Lung (tissue), 12 donors: ENCODE measurements around the gene NKG7. TPM values are rescaled to one million over a fixed set of nuclear protein-coding genes. Genes with fewer than 3 reads are reported as not detected.

Experiments used
- ATAC-seq: fragments of 200-7000 bp; cut with Tn5 transposase; one replicate; pipeline ENCODE4 v1.9.1; 2020; ENCODE audit warnings: moderate number of reproducible peaks; ENCODE audit not compliant: insufficient read depth, low FRiP score
- DNase-seq, 3 donors: peaks; one replicate each; pipeline ENCODE4 v3.0.0-alpha.2; 2013 to 2017
- H3K27ac ChIP-seq, 2 donors: one replicate each; pipeline ENCODE4 v1.5.1; 2013; ENCODE audit warnings: mild to moderate bottlenecking in 2 of 2, moderate library complexity in 2 of 2, control low read depth in 1 of 2, inconsistent platforms in 1 of 2, low read depth in 1 of 2, low read length in 1 of 2
- H3K27me3 ChIP-seq, 3 donors: one replicate each; pipeline ENCODE4 v1.5.1; 2013; ENCODE audit warnings: low read length in 2 of 3; ENCODE audit not compliant: control insufficient read depth in 3 of 3, insufficient read depth in 3 of 3
- H3K36me3 ChIP-seq, 4 donors: one replicate each; pipeline ENCODE4 v1.5.1; 2013; ENCODE audit warnings: low read length in 4 of 4, mild to moderate bottlenecking in 1 of 4, moderate library complexity in 1 of 4; ENCODE audit not compliant: control insufficient read depth in 4 of 4, insufficient read depth in 4 of 4
- H3K4me1 ChIP-seq, 5 donors: one replicate each; pipeline ENCODE4 v1.5.1; 2013; ENCODE audit warnings: low read length in 5 of 5, mild to moderate bottlenecking in 2 of 5, moderate library complexity in 1 of 5; ENCODE audit not compliant: control insufficient read depth in 5 of 5, insufficient read depth in 5 of 5
- H3K4me3 ChIP-seq: one replicate; pipeline ENCODE4 v1.5.1; 2013; ENCODE audit warnings: mild to moderate bottlenecking, control low read depth, moderate library complexity
- H3K9ac ChIP-seq, 2 donors: one replicate each; pipeline ENCODE4 v1.5.1; 2013; ENCODE audit warnings: low read length in 2 of 2, control low read depth in 1 of 2; ENCODE audit not compliant: insufficient read depth in 1 of 2
- H3K9me3 ChIP-seq, 4 donors: one replicate each; pipeline ENCODE4 v1.5.1; 2013; ENCODE audit warnings: low read length in 3 of 4, mild to moderate bottlenecking in 1 of 4, moderate library complexity in 1 of 4; ENCODE audit not compliant: control insufficient read depth in 4 of 4, insufficient read depth in 3 of 4
- WGBS, 2 donors: extraction: QIAGEN DNeasy Blood & Tissue Kit; methylation state at CpG; one replicate each; pipeline ENCODE4 v1.1.7; 2013; 5-methylcytosine and 5-hydroxymethylcytosine counted together
- polyA plus RNA-seq, 2 donors: library from polyadenylated mRNA; stranded (reverse); fragments of 200-250 nt; gene quantifications; one replicate each; pipeline ENCODE4 v1.2.1, GENCODE V29; 2013
- total RNA-seq, 2 donors: library from RNA; depleted of rRNA in 1 of 2; stranded (reverse); fragments of >200 nt in 1 of 2; gene quantifications; one replicate each; pipeline ENCODE4 v1.2.1, GENCODE V29; 2014 to 2021
- TF ChIP-seq, protein P1 (sequence below): IDR thresholded peaks from 2 replicates; pipeline ENCODE4 v1.5.1; 2012; ENCODE audit warnings: mild to moderate bottlenecking; ENCODE audit errors: control extremely low read depth, extremely low read depth
- donor health status: control.
- donor health status: control.
- donor health status: Bipolar disorder and iron deficiency.
- donor health status: healthy.
- donor health status: DM: yes; HTN: yes; CAD: no.

Gene NKG7
- total and polyA plus RNA-seq, 4 donors = 12.7 to 328 (median 14.8) TPM

DNA sequence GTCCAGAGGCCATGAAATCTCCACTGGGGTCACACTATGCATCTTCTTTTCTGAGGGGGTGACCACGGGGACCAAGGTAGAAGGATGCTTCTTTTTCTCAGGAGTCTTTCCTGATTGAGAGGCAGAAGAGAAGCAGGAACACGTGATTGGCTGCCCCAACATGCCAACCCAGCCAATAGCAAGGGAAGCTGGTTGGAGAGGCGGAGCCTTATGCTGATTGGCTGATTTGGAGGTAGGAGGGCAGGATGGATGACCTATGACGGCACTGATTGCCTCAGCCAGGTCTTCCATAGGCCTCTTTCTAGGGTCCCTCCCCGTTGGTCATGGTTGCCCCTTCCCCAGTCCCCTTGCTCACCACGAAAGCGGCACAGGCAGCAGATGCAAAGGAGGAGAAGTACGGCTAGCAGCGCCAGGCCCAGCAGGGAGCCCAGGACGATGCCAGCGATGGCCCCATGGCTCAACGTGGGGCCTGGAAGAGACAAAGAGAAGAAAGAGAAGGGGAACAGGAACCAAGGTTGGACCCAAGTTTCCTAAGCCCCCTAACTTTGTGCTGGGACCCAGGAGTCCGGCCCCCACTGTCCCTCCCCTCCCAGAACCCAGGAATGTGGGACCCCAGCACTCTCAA, 38.5 kb downstream of the NKG7 start:
- Histone ChIP-seq H3K36me3 (no peaks in the 10 kb centered on the region), H3K4me1 (peaks cover 0 to 1% (median 0%) of the 10 kb centered on the region in 5 donors), H3K9me3 (peaks cover 0 to 2% (median 0%) of the 10 kb centered on the region in 4 donors), H3K27me3 (peaks cover 0 to under 1% (median 0%) of the 10 kb centered on the region in 3 donors), H3K4me3 (no peak overlapping the region), H3K27ac (no peak overlapping the region), H3K9ac (no peak overlapping the region)
- ATAC-seq = no peak
- peak in 1 of 3 donors; percentile 9 for DNase-seq
- TF ChIP-seq, protein P1, sequence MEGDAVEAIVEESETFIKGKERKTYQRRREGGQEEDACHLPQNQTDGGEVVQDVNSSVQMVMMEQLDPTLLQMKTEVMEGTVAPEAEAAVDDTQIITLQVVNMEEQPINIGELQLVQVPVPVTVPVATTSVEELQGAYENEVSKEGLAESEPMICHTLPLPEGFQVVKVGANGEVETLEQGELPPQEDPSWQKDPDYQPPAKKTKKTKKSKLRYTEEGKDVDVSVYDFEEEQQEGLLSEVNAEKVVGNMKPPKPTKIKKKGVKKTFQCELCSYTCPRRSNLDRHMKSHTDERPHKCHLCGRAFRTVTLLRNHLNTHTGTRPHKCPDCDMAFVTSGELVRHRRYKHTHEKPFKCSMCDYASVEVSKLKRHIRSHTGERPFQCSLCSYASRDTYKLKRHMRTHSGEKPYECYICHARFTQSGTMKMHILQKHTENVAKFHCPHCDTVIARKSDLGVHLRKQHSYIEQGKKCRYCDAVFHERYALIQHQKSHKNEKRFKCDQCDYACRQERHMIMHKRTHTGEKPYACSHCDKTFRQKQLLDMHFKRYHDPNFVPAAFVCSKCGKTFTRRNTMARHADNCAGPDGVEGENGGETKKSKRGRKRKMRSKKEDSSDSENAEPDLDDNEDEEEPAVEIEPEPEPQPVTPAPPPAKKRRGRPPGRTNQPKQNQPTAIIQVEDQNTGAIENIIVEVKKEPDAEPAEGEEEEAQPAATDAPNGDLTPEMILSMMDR = no peak
- 90 to 94% methylated on average over 13 of the region's 13 CpGs for WGBS, 2 donors

DNA sequence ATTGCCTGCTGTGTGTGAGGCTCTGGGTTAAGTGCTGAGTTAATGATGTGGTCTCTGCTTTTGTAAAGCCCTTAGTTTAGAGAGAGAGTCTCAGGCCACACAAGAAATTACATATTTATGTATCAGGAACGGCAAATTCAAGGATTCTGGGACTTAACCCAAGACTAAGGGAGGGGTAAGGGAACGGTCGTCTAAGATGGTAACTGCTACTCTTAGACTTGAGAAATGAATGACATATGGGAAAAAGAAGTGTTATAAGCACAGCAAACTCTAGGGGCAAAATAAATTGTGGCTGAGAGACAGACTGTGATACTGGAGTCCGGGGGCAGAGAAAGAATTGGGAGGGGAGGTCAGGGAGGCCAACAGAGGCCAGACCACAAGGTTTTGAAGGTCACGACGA, 40.7 kb downstream of the NKG7 start:
- no peak overlapping the region for H3K9ac ChIP-seq
- ATAC-seq (no peak), DNase-seq (no peak)
- peaks cover 0 to 5% (median 0%) of the 10 kb centered on the region in 5 donors for H3K4me1 ChIP-seq
- H3K4me3 ChIP-seq = no peak overlapping the region
- no peaks in the 10 kb centered on the region for H3K36me3 ChIP-seq
- TF ChIP-seq, protein P1 = no peak
- H3K27ac ChIP-seq = no peak overlapping the region
- peaks cover 0 to 12% (median 8%) of the 10 kb centered on the region in 3 donors for H3K27me3 ChIP-seq
- peaks cover 0 to 2% (median 0%) of the 10 kb centered on the region in 4 donors for H3K9me3 ChIP-seq
- WGBS, 2 donors = 90 to 91% methylated on average over 6 of the region's 6 CpGs

DNA sequence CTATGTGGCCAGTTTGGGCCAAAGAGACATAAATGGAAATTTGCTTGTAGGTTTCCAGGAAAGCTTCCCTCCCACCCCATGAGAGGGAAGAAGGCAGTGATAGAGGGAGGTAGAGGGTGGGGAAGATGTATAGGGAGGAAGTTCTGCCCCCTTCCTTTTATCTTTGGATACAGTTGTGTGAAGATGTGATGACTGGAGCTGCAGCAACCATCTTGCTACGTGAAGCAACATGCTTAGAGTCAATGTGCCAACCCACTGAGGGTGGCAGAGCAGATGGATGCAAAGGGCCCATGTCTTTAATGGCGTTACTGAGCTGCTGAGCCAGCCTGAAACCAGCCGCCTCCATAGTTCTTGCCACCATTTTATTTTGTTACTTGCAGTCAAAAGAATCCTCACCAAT, 41.3 kb downstream of the NKG7 start:
- ATAC-seq (no peak), DNase-seq (no peak)
- Histone ChIP-seq H3K9me3 (peaks cover 0 to 2% (median 0%) of the 10 kb centered on the region in 4 donors), H3K9ac (no peak overlapping the region), H3K27ac (no peak overlapping the region), H3K4me1 (peaks cover 0 to 5% (median 0%) of the 10 kb centered on the region in 5 donors), H3K27me3 (peaks cover 0 to 16% (median 8%) of the 10 kb centered on the region in 3 donors), H3K36me3 (no peaks in the 10 kb centered on the region), H3K4me3 (no peak overlapping the region)
- TF ChIP-seq, protein P1 = no peak
- WGBS, 2 donors = 67 to 74% methylated on average over 3 of the region's 3 CpGs
